Neural cell (in vitro differentiated cells): ENCODE measurements around the gene SUGCT.

Source experiments
- EP300 ChIP-seq: fragments of 450-650 bp; conservative IDR thresholded peaks from 2 replicates; pipeline ENCODE4 v1.6.1; 2014; ENCODE audit warnings: antibody characterized with exemption, mild to moderate bottlenecking, moderate library complexity; ENCODE audit not compliant: poor library complexity, severe bottlenecking
- EZH2 ChIP-seq: fragments of 200-600, 300-800 bp; shearing (Covaris generic), sonication (generic); IDR thresholded peaks from 2 replicates; pipeline ENCODE4 v1.6.1; 2014; ENCODE audit warnings: antibody characterized with exemption, low read length, borderline replicate concordance, mild to moderate bottlenecking; ENCODE audit not compliant: insufficient read depth, poor library complexity, severe bottlenecking
- POLR2AphosphoS5 ChIP-seq: IDR thresholded peaks from 2 replicates; pipeline ENCODE4 v1.6.1; 2012
- RAD21 ChIP-seq: fragments of 450-650 bp; conservative IDR thresholded peaks from 2 replicates; pipeline ENCODE4 v1.6.1; 2014; ENCODE audit warnings: antibody characterized with exemption, mild to moderate bottlenecking, moderate library complexity
- SMC3 ChIP-seq: fragments of 450-650 bp; conservative IDR thresholded peaks from 2 replicates; pipeline ENCODE4 v1.6.1; 2014; ENCODE audit warnings: antibody characterized with exemption, mild to moderate bottlenecking, moderate library complexity; ENCODE audit not compliant: poor library complexity
- TAF1 ChIP-seq: IDR thresholded peaks from 2 replicates; pipeline ENCODE4 v1.6.1; 2012; ENCODE audit warnings: low read depth
- TF ChIP-seq, protein P1 (sequence below): fragments of 450-650 bp; IDR thresholded peaks from 2 replicates; pipeline ENCODE4 v1.5.1; 2014; ENCODE audit warnings: antibody characterized with exemption, mild to moderate bottlenecking, moderate library complexity; ENCODE audit not compliant: poor library complexity, severe bottlenecking
- TF ChIP-seq, protein P2 (sequence below): IDR thresholded peaks from 2 replicates; pipeline ENCODE4 v1.6.1; 2012; ENCODE audit warnings: borderline replicate concordance

DNA sequence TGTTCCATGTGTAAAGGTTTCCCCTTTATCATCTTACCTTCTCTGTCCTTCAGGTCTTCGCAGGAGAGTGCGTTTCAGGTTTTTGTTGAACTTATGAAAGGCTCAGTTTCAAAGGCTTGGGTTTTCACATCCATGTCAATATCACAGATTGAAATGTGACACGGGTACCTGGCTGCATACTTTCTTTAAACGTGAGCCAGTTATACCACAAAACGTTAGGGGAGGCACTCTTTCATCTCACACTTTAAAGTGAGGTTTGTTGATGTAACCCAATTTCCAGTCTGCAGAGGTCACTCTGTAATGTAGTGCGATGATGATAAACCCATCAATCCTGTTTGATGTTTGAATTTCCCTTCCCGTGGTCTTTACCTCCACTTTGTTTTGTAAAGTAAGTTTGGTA lies 506.9 kb downstream of the SUGCT start:
- TF ChIP-seq, protein P1, sequence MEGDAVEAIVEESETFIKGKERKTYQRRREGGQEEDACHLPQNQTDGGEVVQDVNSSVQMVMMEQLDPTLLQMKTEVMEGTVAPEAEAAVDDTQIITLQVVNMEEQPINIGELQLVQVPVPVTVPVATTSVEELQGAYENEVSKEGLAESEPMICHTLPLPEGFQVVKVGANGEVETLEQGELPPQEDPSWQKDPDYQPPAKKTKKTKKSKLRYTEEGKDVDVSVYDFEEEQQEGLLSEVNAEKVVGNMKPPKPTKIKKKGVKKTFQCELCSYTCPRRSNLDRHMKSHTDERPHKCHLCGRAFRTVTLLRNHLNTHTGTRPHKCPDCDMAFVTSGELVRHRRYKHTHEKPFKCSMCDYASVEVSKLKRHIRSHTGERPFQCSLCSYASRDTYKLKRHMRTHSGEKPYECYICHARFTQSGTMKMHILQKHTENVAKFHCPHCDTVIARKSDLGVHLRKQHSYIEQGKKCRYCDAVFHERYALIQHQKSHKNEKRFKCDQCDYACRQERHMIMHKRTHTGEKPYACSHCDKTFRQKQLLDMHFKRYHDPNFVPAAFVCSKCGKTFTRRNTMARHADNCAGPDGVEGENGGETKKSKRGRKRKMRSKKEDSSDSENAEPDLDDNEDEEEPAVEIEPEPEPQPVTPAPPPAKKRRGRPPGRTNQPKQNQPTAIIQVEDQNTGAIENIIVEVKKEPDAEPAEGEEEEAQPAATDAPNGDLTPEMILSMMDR: no peak
- TF ChIP-seq EZH2 (no peak), EP300 (no peak), POLR2AphosphoS5 (no peak), TAF1 (no peak), RAD21 (no peak), SMC3 (no peak)
- TF ChIP-seq, protein P2, sequence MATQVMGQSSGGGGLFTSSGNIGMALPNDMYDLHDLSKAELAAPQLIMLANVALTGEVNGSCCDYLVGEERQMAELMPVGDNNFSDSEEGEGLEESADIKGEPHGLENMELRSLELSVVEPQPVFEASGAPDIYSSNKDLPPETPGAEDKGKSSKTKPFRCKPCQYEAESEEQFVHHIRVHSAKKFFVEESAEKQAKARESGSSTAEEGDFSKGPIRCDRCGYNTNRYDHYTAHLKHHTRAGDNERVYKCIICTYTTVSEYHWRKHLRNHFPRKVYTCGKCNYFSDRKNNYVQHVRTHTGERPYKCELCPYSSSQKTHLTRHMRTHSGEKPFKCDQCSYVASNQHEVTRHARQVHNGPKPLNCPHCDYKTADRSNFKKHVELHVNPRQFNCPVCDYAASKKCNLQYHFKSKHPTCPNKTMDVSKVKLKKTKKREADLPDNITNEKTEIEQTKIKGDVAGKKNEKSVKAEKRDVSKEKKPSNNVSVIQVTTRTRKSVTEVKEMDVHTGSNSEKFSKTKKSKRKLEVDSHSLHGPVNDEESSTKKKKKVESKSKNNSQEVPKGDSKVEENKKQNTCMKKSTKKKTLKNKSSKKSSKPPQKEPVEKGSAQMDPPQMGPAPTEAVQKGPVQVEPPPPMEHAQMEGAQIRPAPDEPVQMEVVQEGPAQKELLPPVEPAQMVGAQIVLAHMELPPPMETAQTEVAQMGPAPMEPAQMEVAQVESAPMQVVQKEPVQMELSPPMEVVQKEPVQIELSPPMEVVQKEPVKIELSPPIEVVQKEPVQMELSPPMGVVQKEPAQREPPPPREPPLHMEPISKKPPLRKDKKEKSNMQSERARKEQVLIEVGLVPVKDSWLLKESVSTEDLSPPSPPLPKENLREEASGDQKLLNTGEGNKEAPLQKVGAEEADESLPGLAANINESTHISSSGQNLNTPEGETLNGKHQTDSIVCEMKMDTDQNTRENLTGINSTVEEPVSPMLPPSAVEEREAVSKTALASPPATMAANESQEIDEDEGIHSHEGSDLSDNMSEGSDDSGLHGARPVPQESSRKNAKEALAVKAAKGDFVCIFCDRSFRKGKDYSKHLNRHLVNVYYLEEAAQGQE: no peak
